Glutamatergic neuron (in vitro differentiated cells): Measurements from ENCODE around the gene ATP11A. TPM values are rescaled to one million over a fixed set of nuclear protein-coding genes. Genes with fewer than 3 reads are reported as not detected.
"Not testable (repeated sequence)": the region's sequence is repeated elsewhere in the genome, so short reads cannot be mapped to it uniquely, and the experiment has no call there.

Source experiments
- DNase-seq: peaks from one replicate; pipeline ENCODE4 v3.0.0; 2022
- H3K27ac Mint-ChIP-seq: one replicate; pipeline ENCODE4 v1.8.0; 2020; ENCODE audit warnings: mild to moderate bottlenecking, mixed read lengths, inconsistent platforms; ENCODE audit not compliant: unreplicated experiment
- H3K27me3 Mint-ChIP-seq: one replicate; pipeline ENCODE4 v1.8.0; 2020; ENCODE audit warnings: mild to moderate bottlenecking, moderate library complexity, mixed read lengths, inconsistent platforms; ENCODE audit not compliant: unreplicated experiment
- H3K36me3 Mint-ChIP-seq: one replicate; pipeline ENCODE4 v1.8.0; 2020; ENCODE audit warnings: mild to moderate bottlenecking, mixed read lengths, inconsistent platforms; ENCODE audit not compliant: unreplicated experiment
- H3K4me1 Mint-ChIP-seq: one replicate; pipeline ENCODE4 v1.8.0; 2020; ENCODE audit warnings: mild to moderate bottlenecking, low read depth, mixed read lengths, inconsistent platforms; ENCODE audit not compliant: unreplicated experiment
- H3K4me3 Mint-ChIP-seq: one replicate; pipeline ENCODE4 v1.8.0; 2020; ENCODE audit warnings: mild to moderate bottlenecking, mixed read lengths, inconsistent platforms; ENCODE audit not compliant: unreplicated experiment
- H3K9me3 Mint-ChIP-seq: one replicate; pipeline ENCODE4 v1.8.0; 2020; ENCODE audit warnings: mild to moderate bottlenecking, moderate library complexity, mixed read lengths, inconsistent platforms; ENCODE audit not compliant: unreplicated experiment
- CTCF ChIP-seq: fragments of 200-600 bp; sonication (generic); IDR thresholded peaks from one replicate; pipeline ENCODE4 v1.5.0; 2021; ENCODE audit not compliant: partially characterized antibody, unreplicated experiment
- total RNA-seq: library from RNA; stranded (reverse); fragmentation: NEBNext Ultra II Directional; extraction: Animal tissue kit (Norgen Biotek cat#: 25700); gene quantifications from one replicate; pipeline ENCODE4 v1.2.1, GENCODE V29; 2021; ENCODE audit not compliant: unreplicated experiment

The ATP11A gene
- total RNA-seq, 1 donor from 2014 or later: 127 TPM

GRCh38 chr13:112795277-112795676 lies 105.4 kb downstream of the ATP11A start:
- Mint-ChIP-seq H3K4me1 (no peaks in the 10 kb centered on the region), H3K4me3 (no peak overlapping the region), H3K36me3 (peaks cover 32% of the 10 kb centered on the region), H3K27ac (no peak overlapping the region), H3K27me3 (peaks cover 9% of the 10 kb centered on the region), H3K9me3 (peaks cover 16% of the 10 kb centered on the region)
- no peak for DNase-seq
- no peak for TF ChIP-seq CTCF

GRCh38 chr13:112796190-112796915 lies 106.5 kb downstream of the ATP11A start:
- H3K4me3 Mint-ChIP-seq: no peak overlapping the region
- peaks cover 9% of the 10 kb centered on the region for H3K27me3 Mint-ChIP-seq
- H3K4me1 Mint-ChIP-seq: no peaks in the 10 kb centered on the region
- DNase-seq: no peak
- no peak overlapping the region for H3K27ac Mint-ChIP-seq
- H3K36me3 Mint-ChIP-seq: peaks cover 37% of the 10 kb centered on the region
- H3K9me3 Mint-ChIP-seq: peaks cover 16% of the 10 kb centered on the region
- no peak for TF ChIP-seq CTCF

DNA sequence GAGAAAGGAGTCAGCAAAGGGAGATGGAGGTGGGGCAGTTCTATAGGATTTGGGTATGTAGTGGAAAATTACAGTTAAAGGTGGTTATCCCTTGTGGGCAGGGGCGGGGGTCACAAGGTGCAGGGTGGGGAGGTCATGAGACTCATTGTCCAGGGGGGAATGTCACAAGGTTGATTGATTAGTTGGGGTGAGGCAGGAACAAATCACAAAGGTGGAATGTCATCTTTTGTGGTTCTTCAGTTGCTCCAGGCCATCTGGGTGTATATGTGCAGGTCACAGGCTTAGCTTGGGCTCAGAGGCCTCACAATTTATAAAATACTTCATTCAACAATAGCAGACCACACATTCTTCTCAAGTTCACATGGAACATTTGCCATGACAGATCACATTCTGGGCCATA lies 109.6 kb downstream of the ATP11A start:
- no peak for DNase-seq
- H3K27me3 Mint-ChIP-seq: peaks cover 8% of the 10 kb centered on the region
- no peak for TF ChIP-seq CTCF
- peaks cover 37% of the 10 kb centered on the region for H3K36me3 Mint-ChIP-seq
- no peaks in the 10 kb centered on the region for H3K4me1 Mint-ChIP-seq
- peaks cover 18% of the 10 kb centered on the region for H3K9me3 Mint-ChIP-seq
- H3K4me3 Mint-ChIP-seq: no peak overlapping the region
- H3K27ac Mint-ChIP-seq: no peak overlapping the region

GRCh38 chr13:112800057-112800456 lies 110.2 kb downstream of the ATP11A start:
- TF ChIP-seq CTCF: no peak

GRCh38 chr13:112800807-112801206 lies 111.0 kb downstream of the ATP11A start:
- Mint-ChIP-seq H3K9me3 (peaks cover 18% of the 10 kb centered on the region), H3K36me3 (peaks cover 36% of the 10 kb centered on the region)
- not testable (repeated sequence) for H3K27me3 Mint-ChIP-seq, H3K4me1 Mint-ChIP-seq, H3K27ac Mint-ChIP-seq, H3K4me3 Mint-ChIP-seq, DNase-seq

More at GRCh38 chr13:112800057-112800456, 110.2 kb downstream of the ATP11A start:
- Mint-ChIP-seq H3K27ac (no peak overlapping the region), H3K4me1 (peaks cover 3% of the 10 kb centered on the region), H3K27me3 (peaks cover 8% of the 10 kb centered on the region), H3K9me3 (peaks cover 18% of the 10 kb centered on the region), H3K4me3 (no peak overlapping the region), H3K36me3 (peaks cover 37% of the 10 kb centered on the region)
- no peak for DNase-seq
